GM19238 (cell line): ENCODE measurements around the gene CSTF2T.
A peak's percentile ranks its signal among the peaks of the same experiment; 100 is the strongest.

Experiments used
- DNase-seq: peaks from one replicate; pipeline ENCODE4 v3.0.0; 2011; ENCODE audit warnings: low spot score; ENCODE audit not compliant: insufficient read length

The CSTF2T gene

GRCh38 chr10:51699475-51700227 lies at the start of gene CSTF2T:
Gene CSTF2T (minus strand): TSS chr10:51699595. CDS start chr10:51699549, 46 bp downstream.
- DNase-seq: peak; percentile 16

- no peak for DNase-seq
Observed at GRCh38 chr10:51748959-51749358, 49.6 kb upstream of the CSTF2T start.

GRCh38 chr10:51747216-51747615 lies 47.8 kb upstream of the CSTF2T start:
- no peak for DNase-seq

- no peak for DNase-seq
Observed at GRCh38 chr10:51745397-51745796, 46.0 kb upstream of the CSTF2T start.

GRCh38 chr10:51744235-51745000 lies 45.0 kb upstream of the CSTF2T start:
- DNase-seq: no peak

GRCh38 chr10:51743146-51743545 lies 43.8 kb upstream of the CSTF2T start:
- peak; percentile 2 for DNase-seq

GRCh38 chr10:51733057-51733456 lies 33.7 kb upstream of the CSTF2T start:
- DNase-seq: no peak

- DNase-seq: no peak
Observed at GRCh38 chr10:51729822-51730555, 30.6 kb upstream of the CSTF2T start.

GRCh38 chr10:51724038-51724437 lies 24.6 kb upstream of the CSTF2T start:
- no peak for DNase-seq

- no peak for DNase-seq
Observed at GRCh38 chr10:51718804-51719291, 19.5 kb upstream of the CSTF2T start.

GRCh38 chr10:51716981-51717380 lies 17.6 kb upstream of the CSTF2T start:
- DNase-seq: no peak

GRCh38 chr10:51711519-51711891 lies 12.1 kb upstream of the CSTF2T start:
- no peak for DNase-seq

GRCh38 chr10:51709324-51709972 lies 10.1 kb upstream of the CSTF2T start:
- no peak for DNase-seq

GRCh38 chr10:51708609-51709008 lies 9.2 kb upstream of the CSTF2T start:
- DNase-seq: no peak

GRCh38 chr10:51707821-51708424 lies 8.5 kb upstream of the CSTF2T start:
- DNase-seq: no peak

GRCh38 chr10:51707392-51707791 lies 8.0 kb upstream of the CSTF2T start:
- no peak for DNase-seq

- no peak for DNase-seq
Observed at GRCh38 chr10:51706225-51706624, 6.8 kb upstream of the CSTF2T start.

GRCh38 chr10:51705774-51706173 lies 6.4 kb upstream of the CSTF2T start:
- no peak for DNase-seq

GRCh38 chr10:51700228-51700817 lies 928 bp upstream of the CSTF2T start:
- DNase-seq: no peak

GRCh38 chr10:51699145-51699474 lies 285 bp downstream of the CSTF2T start:
- no peak for DNase-seq
